ENCODE measurements around the gene MT1A. TPM values are rescaled to one million over a fixed set of nuclear protein-coding genes. Genes with fewer than 3 reads are reported as not detected.
"Not testable (repeated sequence)": the region's sequence is repeated elsewhere in the genome, so short reads cannot be mapped to it uniquely, and the experiment has no call there.

The MT1A gene
- total and polyA plus RNA-seq, 4 donors = 1.1 to 438 (median 51.5) TPM

DNA sequence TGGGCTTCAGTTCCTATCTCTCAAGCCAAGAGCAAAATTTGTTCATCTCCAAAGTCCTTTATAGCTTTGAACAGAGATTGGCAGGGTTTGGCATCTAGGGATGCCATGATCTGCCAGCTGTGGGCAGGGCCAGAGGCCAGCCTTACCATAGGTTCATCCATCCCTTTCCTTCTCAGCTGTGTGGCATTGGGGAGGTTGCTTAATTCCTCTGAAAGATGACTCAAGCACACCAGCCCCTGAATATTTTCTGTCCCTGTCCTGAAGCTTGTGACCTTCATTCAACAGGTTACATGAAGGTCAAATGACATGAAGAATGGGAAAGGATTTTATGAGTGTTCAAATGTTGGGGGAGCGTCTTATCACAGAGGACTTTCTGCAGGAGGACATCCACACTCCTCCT lies 26.0 kb downstream of the MT1A start:
- Histone ChIP-seq H3K27ac (ENCODE audit: low read depth in 1 of 2, low read length in 1 of 2) (no peak overlapping the region), H3K36me3 (ENCODE audit: control insufficient read depth in 4 of 4, insufficient read depth in 4 of 4, low read length in 4 of 4) (no peaks in the 10 kb centered on the region), H3K4me1 (ENCODE audit: control insufficient read depth in 5 of 5, insufficient read depth in 5 of 5, low read length in 5 of 5) (peaks cover 0 to 16% (median 2%) of the 10 kb centered on the region in 5 donors), H3K9ac (ENCODE audit: insufficient read depth in 1 of 2, low read length in 2 of 2) (no peak overlapping the region), H3K27me3 (ENCODE audit: control insufficient read depth in 3 of 3, insufficient read depth in 3 of 3, low read length in 2 of 3) (peaks cover 3 to 94% (median 79%) of the 10 kb centered on the region in 3 donors), H3K9me3 (ENCODE audit: control insufficient read depth in 4 of 4, insufficient read depth in 3 of 4, low read length in 3 of 4) (peaks cover 0 to 2% (median 0%) of the 10 kb centered on the region in 4 donors), H3K4me3 (no peak overlapping the region)
- ATAC-seq (ENCODE audit: insufficient read depth, low FRiP score) (no peak), DNase-seq (no peak)
- TF ChIP-seq, protein P1, sequence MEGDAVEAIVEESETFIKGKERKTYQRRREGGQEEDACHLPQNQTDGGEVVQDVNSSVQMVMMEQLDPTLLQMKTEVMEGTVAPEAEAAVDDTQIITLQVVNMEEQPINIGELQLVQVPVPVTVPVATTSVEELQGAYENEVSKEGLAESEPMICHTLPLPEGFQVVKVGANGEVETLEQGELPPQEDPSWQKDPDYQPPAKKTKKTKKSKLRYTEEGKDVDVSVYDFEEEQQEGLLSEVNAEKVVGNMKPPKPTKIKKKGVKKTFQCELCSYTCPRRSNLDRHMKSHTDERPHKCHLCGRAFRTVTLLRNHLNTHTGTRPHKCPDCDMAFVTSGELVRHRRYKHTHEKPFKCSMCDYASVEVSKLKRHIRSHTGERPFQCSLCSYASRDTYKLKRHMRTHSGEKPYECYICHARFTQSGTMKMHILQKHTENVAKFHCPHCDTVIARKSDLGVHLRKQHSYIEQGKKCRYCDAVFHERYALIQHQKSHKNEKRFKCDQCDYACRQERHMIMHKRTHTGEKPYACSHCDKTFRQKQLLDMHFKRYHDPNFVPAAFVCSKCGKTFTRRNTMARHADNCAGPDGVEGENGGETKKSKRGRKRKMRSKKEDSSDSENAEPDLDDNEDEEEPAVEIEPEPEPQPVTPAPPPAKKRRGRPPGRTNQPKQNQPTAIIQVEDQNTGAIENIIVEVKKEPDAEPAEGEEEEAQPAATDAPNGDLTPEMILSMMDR (IDR thresholded peaks at IDR 0.05; ENCODE audit: control extremely low read depth, extremely low read depth) = no peak
- 95 to 96% methylated on average over 1 of the region's 1 CpG for WGBS, 2 donors

GRCh38 chr16:56665286-56666261 lies 27.1 kb downstream of the MT1A start:
- Histone ChIP-seq H3K4me1 (ENCODE audit: control insufficient read depth in 5 of 5, insufficient read depth in 5 of 5, low read length in 5 of 5) (peaks cover 0 to 20% (median 6%) of the 10 kb centered on the region in 5 donors), H3K27me3 (ENCODE audit: control insufficient read depth in 3 of 3, insufficient read depth in 3 of 3, low read length in 2 of 3) (peaks cover 3 to 95% (median 79%) of the 10 kb centered on the region in 3 donors)
- not testable (repeated sequence) for H3K27ac ChIP-seq (ENCODE audit: low read depth in 1 of 2, low read length in 1 of 2); H3K36me3 ChIP-seq (ENCODE audit: control insufficient read depth in 4 of 4, insufficient read depth in 4 of 4, low read length in 4 of 4); H3K4me3 ChIP-seq; H3K9me3 ChIP-seq (ENCODE audit: control insufficient read depth in 4 of 4, insufficient read depth in 3 of 4, low read length in 3 of 4); ATAC-seq (ENCODE audit: insufficient read depth, low FRiP score); H3K9ac ChIP-seq (ENCODE audit: insufficient read depth in 1 of 2, low read length in 2 of 2)
- 71 to 73% methylated on average over 8 of the region's 8 CpGs for WGBS, 2 donors
- DNase-seq = peak in 1 of 3 donors; percentile 69

GRCh38 chr16:56667581-56668571 lies 29.4 kb downstream of the MT1A start, which contains the start of gene MT1G:
TSS of gene MT1G (minus strand) at chr16:56668065. CDS start at chr16:56667993, 72 bp downstream.
- Histone ChIP-seq H3K9ac (ENCODE audit: insufficient read depth in 1 of 2, low read length in 2 of 2) (no peak within 1 kb of the TSS), H3K27me3 (ENCODE audit: control insufficient read depth in 3 of 3, insufficient read depth in 3 of 3, low read length in 2 of 3) (peaks cover 3 to 95% (median 80%) of the 10 kb centered on the region in 3 donors), H3K4me3 (no peak within 1 kb of the TSS), H3K9me3 (ENCODE audit: control insufficient read depth in 4 of 4, insufficient read depth in 3 of 4, low read length in 3 of 4) (peaks cover 0 to 2% (median 0%) of the 10 kb centered on the region in 4 donors), H3K27ac (ENCODE audit: low read depth in 1 of 2, low read length in 1 of 2) (no peak within 1 kb of the TSS), H3K36me3 (ENCODE audit: control insufficient read depth in 4 of 4, insufficient read depth in 4 of 4, low read length in 4 of 4) (no peaks in the 10 kb centered on the region), H3K4me1 (ENCODE audit: control insufficient read depth in 5 of 5, insufficient read depth in 5 of 5, low read length in 5 of 5) (peaks cover 0 to 15% (median 6%) of the 10 kb centered on the region in 5 donors)
- TF ChIP-seq, protein P1 (IDR thresholded peaks at IDR 0.05; ENCODE audit: control extremely low read depth, extremely low read depth) = no peak
- peak; percentile 71 for ATAC-seq (ENCODE audit: insufficient read depth, low FRiP score)
- 12 to 15% methylated on average over 34 to 46 of the region's 46 CpGs for WGBS, 2 donors
- DNase-seq = peak; percentile 37 to 65 (median 49)
